IMR-90 (cell line): ENCODE measurements around the gene CAMTA1. TPM values are rescaled to one million over a fixed set of nuclear protein-coding genes. Genes with fewer than 3 reads are reported as not detected.
A peak's percentile ranks its signal among the peaks of the same experiment; 100 is the strongest.

Experiments
- ATAC-seq: fragments of 200-7000 bp; cut with Tn5 transposase; 2 replicates; pipeline ENCODE4 v1.9.1; 2020; ENCODE audit warnings: low read depth, mild to moderate bottlenecking, moderate library complexity
- BruUV-seq: library from RNA; stranded (reverse); fragments of 400-500 nt; replicated peaks from 2 replicates; lab custom pipeline; 2021; lab: Mats Ljungman, UMichigan
- CTCF ChIA-PET: fragments of 300-600 bp; formaldehyde crosslinking; extraction: SDS; loops from one replicate; lab custom pipeline; 2021; ENCODE audit warnings: antibody characterized with exemption; lab: Yijun Ruan, JAX
- POLR2A ChIA-PET: fragments of 300-600 bp; sonication (Branson Sonifier 250); formaldehyde crosslinking; loops from one replicate; lab custom pipeline; 2022; ENCODE audit warnings: antibody characterized with exemption; ENCODE audit not compliant: unreplicated experiment; lab: Charles Lee
- DNase-seq: peaks from one replicate; pipeline ENCODE4 v3.0.0; 2013
- H2AFZ ChIP-seq: replicated peaks from 2 replicates; pipeline ENCODE3; 2013; ENCODE audit warnings: low read length, mild to moderate bottlenecking; ENCODE audit not compliant: poor library complexity
- H2AK5ac ChIP-seq: 2 replicates; pipeline ENCODE4 v1.6.1; 2013; ENCODE audit warnings: low read depth, low read length, inconsistent platforms
- H2AK9ac ChIP-seq: replicated peaks from 2 replicates; pipeline ENCODE3; 2013; ENCODE audit warnings: mild to moderate bottlenecking, low read depth, low read length, moderate library complexity; ENCODE audit not compliant: poor library complexity
- H2BK120ac ChIP-seq: 2 replicates; pipeline ENCODE4 v1.6.1; 2013; ENCODE audit warnings: low read depth, low read length, inconsistent platforms
- H2BK15ac ChIP-seq: 3 replicates; pipeline ENCODE4 v1.6.1; 2013; ENCODE audit warnings: low read depth, low read length, inconsistent platforms
- H2BK20ac ChIP-seq: 2 replicates; pipeline ENCODE4 v1.6.1; 2013; ENCODE audit warnings: low read depth, mild to moderate bottlenecking, inconsistent platforms, low read length, moderate library complexity
- H2BK5ac ChIP-seq: 2 replicates; pipeline ENCODE4 v1.6.1; 2013; ENCODE audit warnings: mild to moderate bottlenecking, low read depth, low read length, inconsistent platforms; ENCODE audit not compliant: poor library complexity, severe bottlenecking
- H3K14ac ChIP-seq: replicated peaks from 2 replicates; pipeline ENCODE4 v1.6.1; 2013; ENCODE audit warnings: low read depth, low read length, inconsistent platforms
- H3K18ac ChIP-seq: 2 replicates; pipeline ENCODE4 v1.6.1; 2013; ENCODE audit warnings: low read depth, low read length, control low read depth
- H3K23ac ChIP-seq: 2 replicates; pipeline ENCODE4 v1.6.1; 2013; ENCODE audit warnings: low read depth, low read length, inconsistent platforms
- H3K27ac ChIP-seq: 2 replicates; pipeline ENCODE4 v1.5.1; 2013; ENCODE audit warnings: mild to moderate bottlenecking, control low read depth, low read length; ENCODE audit not compliant: insufficient read depth
- H3K27me3 ChIP-seq: 2 replicates; pipeline ENCODE4 v1.6.1; 2013; ENCODE audit warnings: low read length; ENCODE audit not compliant: control insufficient read depth, insufficient read depth
- H3K36me3 ChIP-seq: 2 replicates; pipeline ENCODE4 v1.6.1; 2013; ENCODE audit warnings: low read length, mixed read lengths; ENCODE audit not compliant: control insufficient read depth, insufficient read depth
- H3K4ac ChIP-seq: 2 replicates; pipeline ENCODE4 v1.6.1; 2013; ENCODE audit warnings: low read depth, low read length, inconsistent platforms
- H3K4me1 ChIP-seq: 2 replicates; pipeline ENCODE4 v1.6.1; 2013; ENCODE audit warnings: low read length, mixed read lengths; ENCODE audit not compliant: control insufficient read depth, insufficient read depth
- H3K4me2 ChIP-seq: 2 replicates; pipeline ENCODE4 v1.6.1; 2013; ENCODE audit warnings: low read depth, mild to moderate bottlenecking, control low read depth, low read length, moderate library complexity
- H3K4me3 ChIP-seq: 2 replicates; pipeline ENCODE4 v1.5.1; 2013; ENCODE audit warnings: low read depth, mild to moderate bottlenecking, control low read depth, low read length, moderate library complexity; ENCODE audit not compliant: insufficient read depth
- H3K56ac ChIP-seq: 2 replicates; pipeline ENCODE4 v1.6.1; 2013; ENCODE audit warnings: low read length, inconsistent platforms; ENCODE audit not compliant: insufficient read depth; ENCODE audit errors: extremely low read depth
- H3K79me1 ChIP-seq, 2 experiments: 2 replicates each; pipeline ENCODE4 v1.6.1; 2013; ENCODE audit warnings: low read length in 2 of 2, inconsistent platforms in 1 of 2, low read depth in 1 of 2
- H3K9ac ChIP-seq: 2 replicates; pipeline ENCODE4 v1.6.1; 2013; ENCODE audit warnings: low read depth, low read length, control low read depth
- H3K9me1 ChIP-seq: 2 replicates; pipeline ENCODE4 v1.6.1; 2013; ENCODE audit warnings: low read length, inconsistent platforms; ENCODE audit not compliant: insufficient read depth
- H3K9me3 ChIP-seq: 2 replicates; pipeline ENCODE4 v1.6.1; 2013; ENCODE audit warnings: low read length; ENCODE audit not compliant: control insufficient read depth, insufficient read depth
- H4K20me1 ChIP-seq: 2 replicates; pipeline ENCODE4 v1.6.1; 2013; ENCODE audit warnings: low read length, inconsistent platforms; ENCODE audit not compliant: insufficient read depth
- H4K5ac ChIP-seq: 2 replicates; pipeline ENCODE4 v1.6.1; 2013; ENCODE audit warnings: mild to moderate bottlenecking, low read depth, low read length, control low read depth
- H4K8ac ChIP-seq, 2 experiments: 2 replicates each; pipeline ENCODE4 v1.6.1; 2013; ENCODE audit warnings: low read depth in 2 of 2, low read length in 2 of 2, control low read depth in 1 of 2, inconsistent platforms in 1 of 2
- H4K91ac ChIP-seq: 2 replicates; pipeline ENCODE4 v1.6.1; 2013; ENCODE audit warnings: low read depth, low read length, inconsistent platforms; ENCODE audit not compliant: insufficient read depth
- CHD1 ChIP-seq: IDR thresholded peaks from 2 replicates; pipeline ENCODE4 v1.6.1; 2012; ENCODE audit warnings: low read depth, low read length, improper control_type of control experiment
- CTCF ChIP-seq: conservative IDR thresholded peaks from 2 replicates; pipeline ENCODE4 v1.5.1; 2012; ENCODE audit warnings: mild to moderate bottlenecking, low read depth, low read length, improper control_type of control experiment
- ELK1 ChIP-seq: fragments of 150-350 bp; IDR thresholded peaks from 2 replicates; pipeline ENCODE4 v1.6.1; 2016; ENCODE audit warnings: low read depth, mild to moderate bottlenecking, low read length, moderate library complexity, borderline replicate concordance
- FOS ChIP-seq: fragments of 150-350 bp; IDR thresholded peaks from 2 replicates; pipeline ENCODE4 v1.6.1; 2016; ENCODE audit warnings: low read depth, low read length
- MAFK ChIP-seq: IDR thresholded peaks from 2 replicates; pipeline ENCODE4 v1.6.1; 2012; ENCODE audit warnings: low read depth, low read length, improper control_type of control experiment
- MXI1 ChIP-seq: IDR thresholded peaks from 2 replicates; pipeline ENCODE4 v1.6.1; 2012; ENCODE audit warnings: low read depth, mild to moderate bottlenecking, low read length, moderate library complexity, borderline replicate concordance
- RAD21 ChIP-seq: IDR thresholded peaks from 2 replicates; pipeline ENCODE4 v1.6.1; 2012; ENCODE audit warnings: low read length, improper control_type of control experiment
- RFX5 ChIP-seq: IDR thresholded peaks from 2 replicates; pipeline ENCODE4 v1.8.0; 2012; ENCODE audit warnings: low read depth, mild to moderate bottlenecking, low read length, moderate library complexity
- SMC3 ChIP-seq: fragments of 150-350 bp; IDR thresholded peaks from 2 replicates; pipeline ENCODE4 v1.6.1; 2016; ENCODE audit warnings: low read depth, mild to moderate bottlenecking, antibody characterized with exemption, low read length, moderate library complexity
- WGBS, 2 experiments: methylation state at CpG; one replicate each; pipeline versions ENCODE4 v1.1.5 to v1.1.7; 2013; ENCODE audit warnings: missing lambda C conversion rate in 2 of 2; ENCODE audit not compliant: insufficient read length in 1 of 2; ENCODE audit errors: extremely low coverage in 2 of 2; 5-methylcytosine and 5-hydroxymethylcytosine counted together
- dilution Hi-C: fragments of 300-500 bp; cut with HindIII; formaldehyde crosslinking; loops from one replicate; pipeline ENCODE4 v1.14.3; 2018; ENCODE audit warnings: low sequenced_read_pairs; ENCODE audit not compliant: unreplicated experiment
- in situ Hi-C: fragments of 300-500 bp; cut with MboI; formaldehyde crosslinking; loops from 3 replicates; pipeline ENCODE4 v1.14.3; 2019; ENCODE audit warnings: low sequenced_read_pairs, inconsistent platforms, mixed read lengths
- intact Hi-C: fragments of 100-400 bp; cut with micrococcal nuclease; formaldehyde crosslinking; loops from 2 replicates; pipeline ENCODE4 v1.10.0; 2022
- polyA plus RNA-seq, 3 experiments: library from polyadenylated mRNA; depleted of rRNA; stranded (reverse); fragments of >200 nt; gene quantifications; 2 replicates each; pipeline ENCODE4 v1.2.3, GENCODE V29; 2012; ENCODE audit warnings: low replicate concordance in 1 of 3
- total RNA-seq: library from RNA; depleted of rRNA; stranded (reverse); fragments of >200 nt; gene quantifications from 2 replicates; pipeline ENCODE4 v1.2.3, GENCODE V29; 2012

CAMTA1 gene
- total and polyA plus RNA-seq, 2 of the 4 experiments (the other 2 are of a cell fraction): 35.5 to 74.3 TPM

- Histone ChIP-seq H4K8ac (no peak overlapping the region), H2AFZ (peak overlapping the region; percentile 26), H4K91ac (no peak overlapping the region), H3K9ac (no peak overlapping the region), H3K9me1 (no peaks in the 10 kb centered on the region), H3K36me3 (no peaks in the 10 kb centered on the region), H2AK5ac (no peak overlapping the region), H3K27me3 (no peaks in the 10 kb centered on the region), H2BK20ac (no peak overlapping the region), H3K4ac (no peak overlapping the region), H3K18ac (no peak overlapping the region), H4K20me1 (no peaks in the 10 kb centered on the region), H3K23ac (no peak overlapping the region), H2AK9ac (no peak overlapping the region), H3K27ac (no peak overlapping the region), H4K5ac (no peak overlapping the region), H2BK15ac (no peak overlapping the region), H2BK5ac (no peak overlapping the region), H3K79me1 (no peaks in the 10 kb centered on the region), H3K4me1 (peaks cover 6% of the 10 kb centered on the region), H3K9me3 (no peaks in the 10 kb centered on the region), H3K4me2 (no peak overlapping the region), H3K14ac (no peak overlapping the region), H2BK120ac (no peak overlapping the region), H3K56ac (no peak overlapping the region), H3K4me3 (no peak overlapping the region)
- TF ChIP-seq FOS: no peak
- TF ChIP-seq SMC3: no peak
- TF ChIP-seq RFX5: no peak
- no peak for TF ChIP-seq RAD21
- no peak for TF ChIP-seq CHD1
- no peak for TF ChIP-seq ELK1
- TF ChIP-seq MAFK: no peak
- TF ChIP-seq MXI1: no peak
- no peak for TF ChIP-seq CTCF
- ChIA-PET POLR2A (no interaction called here), CTCF (no interaction called here)
- dilution Hi-C loops: no loop called here
- intact Hi-C loops: loop anchor here (10.0 kb wide), 1 partner anchor 437 kb away; no protein-coding TSS in a partner anchor
- ATAC-seq (peak; percentile 78), DNase-seq (peak; percentile 77)
- 27% methylated on average over 4 of the region's 11 CpGs; no CpG with 5 or more reads in 1 of the 2 experiments for WGBS, 2 experiments
- BruUV-seq: no TSS peak
- in situ Hi-C loops: no loop called here
Observed at GRCh38 chr1:7341145-7341905, 556.1 kb downstream of the CAMTA1 start.
